ENCODE results near the gene FBXL20.

The FBXL20 gene

DNA sequence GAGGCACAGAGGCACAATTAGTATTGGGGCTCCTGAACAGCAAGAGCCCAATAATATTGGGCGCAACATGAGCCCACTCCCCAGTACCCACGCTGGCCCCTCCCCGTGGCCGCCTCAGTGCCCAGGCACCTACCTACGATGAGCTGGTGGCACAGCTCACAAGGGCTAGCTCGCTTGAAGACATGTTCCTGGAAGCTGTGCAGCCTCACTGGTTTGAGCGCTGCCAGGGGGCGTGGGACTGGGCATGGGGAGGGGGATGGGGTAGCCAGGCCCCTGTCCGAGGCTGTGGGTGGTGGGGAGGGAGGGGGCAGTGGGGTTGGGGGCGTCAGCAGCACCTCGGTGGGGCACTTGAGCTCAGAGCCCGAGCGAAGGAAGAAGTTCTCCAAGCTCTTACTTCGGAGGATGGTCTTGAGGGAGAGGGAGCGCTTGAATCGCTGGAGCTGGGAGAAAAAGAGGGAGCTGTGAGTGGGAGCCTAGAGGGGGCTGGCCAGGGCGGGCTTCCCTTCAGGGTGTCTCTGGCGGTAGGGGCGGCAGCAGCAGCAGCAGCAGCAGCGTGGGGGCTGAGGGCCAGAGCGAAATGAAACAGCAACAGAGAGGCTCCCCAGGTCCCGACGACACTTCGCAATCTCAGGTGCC lies 183.6 kb downstream of the FBXL20 start:
- H3K36me3 ChIP-seq (ENCODE audit: control insufficient read depth in 2 of 2, insufficient read depth in 1 of 2, low read length in 2 of 2): no peaks in the 10 kb centered on the region
- POLR2A ChIA-PET: interaction anchor here (1.2 to 1.7 kb wide), 2 partner anchors 11 to 18 kb away, joined by 5 to 10 read pairs; partner anchors contain the start of gene RPL19
- CTCF ChIA-PET: interaction anchor here (0.5 to 2.9 kb wide), 6 partner anchors 11 to 532 kb away, joined by 3 to 18 read pairs (median 6); no protein-coding TSS in a partner anchor

DNA sequence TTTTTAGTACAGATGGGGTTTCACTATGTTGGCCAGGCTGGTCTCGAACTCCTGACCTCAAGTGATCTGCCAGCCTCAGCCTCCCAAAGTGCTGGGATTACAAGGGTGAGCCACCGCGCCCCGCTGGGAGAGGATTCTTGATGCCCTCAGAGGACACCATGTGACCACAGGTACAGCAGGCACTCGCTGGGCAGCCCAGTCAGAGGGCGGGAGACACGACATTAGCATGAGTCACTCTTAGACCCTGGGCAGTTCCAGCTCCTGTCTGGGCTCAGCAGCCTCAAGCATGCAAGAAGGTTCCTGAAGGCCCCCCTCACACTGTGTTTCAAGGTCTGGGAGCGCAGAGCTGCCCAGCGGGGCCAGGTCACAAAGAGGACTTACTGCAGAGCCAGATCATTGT lies 187.6 kb downstream of the FBXL20 start:
- Histone ChIP-seq H3K4me3 (ENCODE audit: low read depth, low read length) (no peak overlapping the region), H3K36me3 (ENCODE audit: control insufficient read depth in 2 of 2, insufficient read depth in 1 of 2, low read length in 2 of 2) (no peaks in the 10 kb centered on the region), H3K9me3 (ENCODE audit: control insufficient read depth, insufficient read depth, low read depth, low read length) (no peaks in the 10 kb centered on the region), H3K4me1 (ENCODE audit: control insufficient read depth, insufficient read depth, low read length) (peaks cover 14% of the 10 kb centered on the region), H3K27ac (ENCODE audit: extremely low read depth, low read depth, low read length) (no peak overlapping the region)
- TF ChIP-seq ZNF426 (tag by site-specific recombination; IDR thresholded peaks at IDR 0.05): no peak
- no peak for TF ChIP-seq ZSCAN23 (tag by site-specific recombination; IDR thresholded peaks at IDR 0.05)
- no peak for TF ChIP-seq ZNF555 (tag by site-specific recombination; conservative IDR thresholded peaks at IDR 0.05)
- TF ChIP-seq ZNF600 (tag by site-specific recombination; IDR thresholded peaks at IDR 0.05): peak; percentile 65
- no peak for TF ChIP-seq TRIM28 (IDR thresholded peaks at IDR 0.05; ENCODE audit: borderline replicate concordance, low read length)
- 0 out of 2 replicates have a peak, but pooled peaks have one; percentile 28 for TF ChIP-seq ZNF121 (tag by site-specific recombination; IDR thresholded peaks at IDR 0.05)
- no peak for TF ChIP-seq ZNF266 (tag by site-specific recombination; IDR thresholded peaks at IDR 0.05; ENCODE audit: low read depth)
- TF ChIP-seq ZIC2 (tag by site-specific recombination; IDR thresholded peaks at IDR 0.05): peak; percentile 94
- TF ChIP-seq ZNF585B (tag by site-specific recombination; IDR thresholded peaks at IDR 0.05): no peak
- TF ChIP-seq ZNF335 (tag by site-specific recombination; conservative IDR thresholded peaks at IDR 0.05): peak; percentile 99
- no peak for TF ChIP-seq EGR2 (tag by site-specific recombination; IDR thresholded peaks at IDR 0.05; ENCODE audit: low read depth)
- TF ChIP-seq, protein P1, sequence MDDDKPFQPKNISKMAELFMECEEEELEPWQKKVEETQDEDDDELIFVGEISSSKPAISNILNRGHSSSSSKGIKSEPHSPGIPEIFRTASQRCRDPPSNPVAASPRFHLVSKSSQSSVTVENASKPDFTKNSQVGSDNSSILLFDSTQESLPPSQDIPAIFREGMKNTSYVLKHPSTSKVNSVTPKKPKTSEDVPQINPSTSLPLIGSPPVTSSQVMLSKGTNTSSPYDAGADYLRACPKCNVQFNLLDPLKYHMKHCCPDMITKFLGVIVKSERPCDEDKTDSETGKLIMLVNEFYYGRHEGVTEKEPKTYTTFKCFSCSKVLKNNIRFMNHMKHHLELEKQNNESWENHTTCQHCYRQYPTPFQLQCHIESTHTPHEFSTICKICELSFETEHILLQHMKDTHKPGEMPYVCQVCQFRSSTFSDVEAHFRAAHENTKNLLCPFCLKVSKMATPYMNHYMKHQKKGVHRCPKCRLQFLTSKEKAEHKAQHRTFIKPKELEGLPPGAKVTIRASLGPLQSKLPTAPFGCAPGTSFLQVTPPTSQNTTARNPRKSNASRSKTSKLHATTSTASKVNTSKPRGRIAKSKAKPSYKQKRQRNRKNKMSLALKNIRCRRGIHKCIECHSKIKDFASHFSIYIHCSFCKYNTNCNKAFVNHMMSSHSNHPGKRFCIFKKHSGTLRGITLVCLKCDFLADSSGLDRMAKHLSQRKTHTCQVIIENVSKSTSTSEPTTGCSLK (tag by site-specific recombination; IDR thresholded peaks at IDR 0.05): no peak
- ChIA-PET CTCF (interaction anchor here (0.6 to 18.9 kb wide), 3 partner anchors 26 to 1089 kb away, joined by 3 to 733 read pairs (median 3); no protein-coding TSS in a partner anchor), POLR2A (interaction anchor here (0.8 to 2.4 kb wide), 3 partner anchors 9 to 14 kb away, joined by 3 to 10 read pairs (median 6); partner anchors contain the start of genes RPL19 and STAC2)

More for the DNA sequence above, 183.6 kb downstream of the FBXL20 start:
- Histone ChIP-seq H3K27ac (ENCODE audit: extremely low read depth, low read depth, low read length) (no peak overlapping the region), H3K9me3 (ENCODE audit: control insufficient read depth, insufficient read depth, low read depth, low read length) (no peaks in the 10 kb centered on the region), H3K4me1 (ENCODE audit: control insufficient read depth, insufficient read depth, low read length) (no peaks in the 10 kb centered on the region), H3K4me3 (ENCODE audit: low read depth, low read length) (no peak overlapping the region)
- TF ChIP-seq GLI4 (tag by site-specific recombination; IDR thresholded peaks at IDR 0.05): no peak
- 0 out of 2 replicates have a peak, but pooled peaks have one; percentile 7 for TF ChIP-seq EGR2 (tag by site-specific recombination; IDR thresholded peaks at IDR 0.05; ENCODE audit: low read depth)
- 0 out of 2 replicates have a peak, but pooled peaks have one; percentile 6 for TF ChIP-seq ZFHX2 (tag by site-specific recombination; conservative IDR thresholded peaks at IDR 0.05)
- TF ChIP-seq ZNF114 (tag by site-specific recombination; IDR thresholded peaks at IDR 0.05): no peak
- no peak for TF ChIP-seq YY1 (tag by site-specific recombination; IDR thresholded peaks at IDR 0.05)

DNA sequence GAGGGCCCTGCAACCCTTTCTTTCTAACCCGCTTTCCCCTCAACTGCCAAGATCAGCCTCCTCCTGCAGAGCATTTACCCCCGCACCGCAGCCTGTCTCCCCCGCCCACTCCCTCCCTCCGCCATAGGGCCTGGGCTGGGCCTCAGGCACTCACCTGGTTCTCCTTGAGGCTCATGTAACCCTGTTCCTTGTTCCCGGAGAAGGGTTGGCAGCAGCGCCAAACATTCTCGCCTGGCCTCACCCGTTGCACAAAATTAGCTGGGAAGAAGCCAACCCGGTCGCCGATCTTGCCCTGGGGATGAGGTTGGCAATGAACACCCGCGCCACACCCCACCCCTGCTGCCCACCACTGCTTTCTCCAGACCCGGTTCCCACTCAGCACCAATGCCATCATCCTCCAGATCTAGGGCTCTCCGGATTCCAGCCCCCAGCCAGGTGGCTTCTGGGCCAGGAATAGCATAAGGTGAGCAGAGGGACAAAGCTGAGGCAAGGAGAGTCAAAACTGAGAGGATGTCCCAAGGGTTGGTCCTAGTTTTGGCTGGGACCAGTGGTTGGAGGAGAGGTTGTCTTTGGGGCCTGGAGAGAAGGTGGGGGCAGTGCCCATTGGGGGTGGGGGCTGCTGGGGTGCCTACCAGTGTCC lies 188.5 kb downstream of the FBXL20 start:
- CTCF ChIA-PET: interaction anchor here (0.6 to 18.9 kb wide), 2 partner anchors 10 to 27 kb away, joined by 3 to 733 read pairs; no protein-coding TSS in a partner anchor
- Histone ChIP-seq H3K4me3 (ENCODE audit: low read depth, low read length) (no peak overlapping the region), H3K9me3 (ENCODE audit: control insufficient read depth, insufficient read depth, low read depth, low read length) (no peaks in the 10 kb centered on the region), H3K36me3 (ENCODE audit: control insufficient read depth in 2 of 2, insufficient read depth in 1 of 2, low read length in 2 of 2) (no peaks in the 10 kb centered on the region), H3K4me1 (ENCODE audit: control insufficient read depth, insufficient read depth, low read length) (peaks cover 16% of the 10 kb centered on the region), H3K27ac (ENCODE audit: extremely low read depth, low read depth, low read length) (no peak overlapping the region)
- POLR2A ChIA-PET: interaction anchor here (0.9 to 2.4 kb wide), 2 partner anchors 13 kb away, joined by 5 to 6 read pairs; partner anchors contain the start of genes RPL19 and STAC2
- TF ChIP-seq ZNF792 (tag by site-specific recombination; IDR thresholded peaks at IDR 0.05): no peak
- TF ChIP-seq ZNF211 (tag by site-specific recombination; IDR thresholded peaks at IDR 0.05; ENCODE audit: low read depth): no peak
- TF ChIP-seq REPIN1 (tag by site-specific recombination; IDR thresholded peaks at IDR 0.05; ENCODE audit: low read depth): no peak
- TF ChIP-seq SP3 (tag by site-specific recombination; IDR thresholded peaks at IDR 0.05): no peak
- TF ChIP-seq ZNF2 (tag by site-specific recombination; IDR thresholded peaks at IDR 0.05): no peak
- no peak for TF ChIP-seq ZNF561 (tag by site-specific recombination; IDR thresholded peaks at IDR 0.05; ENCODE audit: borderline replicate concordance)
- TF ChIP-seq, protein P2, sequence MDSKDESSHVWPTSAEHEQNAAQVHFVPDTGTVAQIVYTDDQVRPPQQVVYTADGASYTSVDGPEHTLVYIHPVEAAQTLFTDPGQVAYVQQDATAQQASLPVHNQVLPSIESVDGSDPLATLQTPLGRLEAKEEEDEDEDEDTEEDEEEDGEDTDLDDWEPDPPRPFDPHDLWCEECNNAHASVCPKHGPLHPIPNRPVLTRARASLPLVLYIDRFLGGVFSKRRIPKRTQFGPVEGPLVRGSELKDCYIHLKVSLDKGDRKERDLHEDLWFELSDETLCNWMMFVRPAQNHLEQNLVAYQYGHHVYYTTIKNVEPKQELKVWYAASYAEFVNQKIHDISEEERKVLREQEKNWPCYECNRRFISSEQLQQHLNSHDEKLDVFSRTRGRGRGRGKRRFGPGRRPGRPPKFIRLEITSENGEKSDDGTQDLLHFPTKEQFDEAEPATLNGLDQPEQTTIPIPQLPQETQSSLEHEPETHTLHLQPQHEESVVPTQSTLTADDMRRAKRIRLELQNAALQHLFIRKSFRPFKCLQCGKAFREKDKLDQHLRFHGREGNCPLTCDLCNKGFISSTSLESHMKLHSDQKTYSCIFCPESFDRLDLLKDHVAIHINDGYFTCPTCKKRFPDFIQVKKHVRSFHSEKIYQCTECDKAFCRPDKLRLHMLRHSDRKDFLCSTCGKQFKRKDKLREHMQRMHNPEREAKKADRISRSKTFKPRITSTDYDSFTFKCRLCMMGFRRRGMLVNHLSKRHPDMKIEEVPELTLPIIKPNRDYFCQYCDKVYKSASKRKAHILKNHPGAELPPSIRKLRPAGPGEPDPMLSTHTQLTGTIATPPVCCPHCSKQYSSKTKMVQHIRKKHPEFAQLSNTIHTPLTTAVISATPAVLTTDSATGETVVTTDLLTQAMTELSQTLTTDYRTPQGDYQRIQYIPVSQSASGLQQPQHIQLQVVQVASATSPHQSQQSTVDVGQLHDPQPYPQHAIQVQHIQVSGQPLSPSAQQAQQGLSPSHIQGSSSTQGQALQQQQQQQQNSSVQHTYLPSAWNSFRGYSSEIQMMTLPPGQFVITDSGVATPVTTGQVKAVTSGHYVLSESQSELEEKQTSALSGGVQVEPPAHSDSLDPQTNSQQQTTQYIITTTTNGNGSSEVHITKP (tag by site-specific recombination; IDR thresholded peaks at IDR 0.05): no peak
- TF ChIP-seq ZNF423 (tag by site-specific recombination; IDR thresholded peaks at IDR 0.05): no peak
- TF ChIP-seq SP7 (tag by site-specific recombination; IDR thresholded peaks at IDR 0.05): no peak
- peak; percentile 57 for TF ChIP-seq EGR2 (tag by site-specific recombination; IDR thresholded peaks at IDR 0.05; ENCODE audit: low read depth)

All from HEK293 (cell line).